SKM-1 (cell line): ENCODE measurements around the gene VDR.

Experiments
- DNase-seq: peaks from one replicate; lab custom pipeline; 2025; ENCODE audit not compliant: unreplicated experiment; lab: John Stamatoyannopoulos, UW

VDR gene

GRCh38 chr12:47833591-47834012, 71.2 kb downstream of the VDR start:
- DNase-seq: no peak

GRCh38 chr12:47832263-47832933, 72.4 kb downstream of the VDR start:
- no peak for DNase-seq

- no peak for DNase-seq
Measured at GRCh38 chr12:47829584-47829983, 75.2 kb downstream of the VDR start.

GRCh38 chr12:47828976-47829482, 75.8 kb downstream of the VDR start:
- no peak for DNase-seq

GRCh38 chr12:47828008-47828975, 76.5 kb downstream of the VDR start:
- DNase-seq: no peak

GRCh38 chr12:47825173-47825639, 79.6 kb downstream of the VDR start:
- DNase-seq: no peak

- DNase-seq: no peak
Measured at GRCh38 chr12:47824635-47825034, 80.2 kb downstream of the VDR start.

GRCh38 chr12:47824198-47824597, 80.6 kb downstream of the VDR start:
- DNase-seq: no peak

GRCh38 chr12:47823422-47824086, 81.2 kb downstream of the VDR start:
- no peak for DNase-seq

GRCh38 chr12:47822863-47823262, 81.9 kb downstream of the VDR start:
- DNase-seq: no peak

GRCh38 chr12:47822401-47822800, 82.4 kb downstream of the VDR start:
- DNase-seq: no peak

GRCh38 chr12:47821346-47821706, 83.5 kb downstream of the VDR start:
- no peak for DNase-seq

- no peak for DNase-seq
Measured at GRCh38 chr12:47820631-47821345, 84.0 kb downstream of the VDR start.

- DNase-seq: no peak
Measured at GRCh38 chr12:47819896-47820630, 84.7 kb downstream of the VDR start, which contains the start of gene HDAC7. HDAC7 (minus strand) TSS chr12:47819903; CDS start chr12:47819785, 118 bp downstream.

- no peak for DNase-seq
Measured at GRCh38 chr12:47819138-47819895, 85.5 kb downstream of the VDR start.

- DNase-seq: no peak
Measured at GRCh38 chr12:47818467-47819137, 86.2 kb downstream of the VDR start.

- no peak for DNase-seq
Measured at GRCh38 chr12:47818007-47818376, 86.8 kb downstream of the VDR start.

- no peak for DNase-seq
Measured at GRCh38 chr12:47817272-47818006, 87.4 kb downstream of the VDR start.
